Ovary (tissue), 9 donors: ENCODE results near the gene TMEM72. TPM values are rescaled to one million over a fixed set of nuclear protein-coding genes. Genes with fewer than 3 reads are reported as not detected.

Experiments used
- DNase-seq, 5 donors: peaks; one replicate each; pipeline ENCODE4 v3.0.0-alpha.2; 2019 to 2020
- H3K27ac ChIP-seq, 2 donors: fragments of 200-600 bp; one replicate each; pipeline versions ENCODE4 v1.5.1 to v1.8.0; 2019 to 2022
- H3K27me3 ChIP-seq: fragments of 200-600 bp; one replicate; pipeline ENCODE4 v1.8.0; 2022
- H3K36me3 ChIP-seq: fragments of 200-600 bp; sonication (generic); one replicate; pipeline ENCODE4 v1.5.1; 2019
- H3K4me1 ChIP-seq: one replicate; pipeline ENCODE4 v1.8.1; 2013; ENCODE audit warnings: mild to moderate bottlenecking, moderate library complexity; ENCODE audit not compliant: insufficient read depth
- H3K4me3 ChIP-seq: fragments of 200-600 bp; sonication (generic); one replicate; pipeline ENCODE4 v1.5.1; 2017
- H3K9me3 ChIP-seq, 2 donors: fragments of 200-600 bp in 1 of 2; sonication (generic) in 1 of 2; one replicate each; pipeline versions ENCODE4 v1.5.1 to v1.8.1; 2013 to 2019; ENCODE audit warnings: mild to moderate bottlenecking in 1 of 2, moderate library complexity in 1 of 2
- CTCF ChIP-seq, 3 donors: fragments of 450-650 bp in 2 of 3; fragments of 200-600 bp in 1 of 3; IDR thresholded peaks; one replicate each; pipeline versions ENCODE4 v1.5.1 to v1.8.0; 2016 to 2022; ENCODE audit warnings: antibody characterized with exemption in 3 of 3, mild to moderate bottlenecking in 1 of 3
- EP300 ChIP-seq: sonication (generic); formaldehyde crosslinking; IDR thresholded peaks from one replicate; pipeline ENCODE4 v1.6.1; 2017; ENCODE audit warnings: antibody characterized with exemption
- POLR2A ChIP-seq: fragments of 450-650 bp; IDR thresholded peaks from one replicate; pipeline ENCODE4 v1.6.1; 2017; ENCODE audit warnings: antibody characterized with exemption, mild to moderate bottlenecking, moderate library complexity
- WGBS, 3 donors: extraction: QIAGEN DNeasy Blood & Tissue Kit in 1 of 3; methylation state at CpG; one replicate each; pipeline versions ENCODE4 v1.1.5 to v1.1.7; 2013 to 2017; 5-methylcytosine and 5-hydroxymethylcytosine counted together
- intact Hi-C, 4 donors: fragments of 100-400 bp; cut with DNase I; formaldehyde crosslinking; loops; one replicate each; pipeline versions ENCODE4 v1.11.0 to v1.15.1; 2022 to 2023
- polyA plus RNA-seq, 2 donors: library from polyadenylated mRNA; stranded (reverse); fragments of 200-250 nt in 1 of 2; fragments of 350-450 nt in 1 of 2; fragmentation: Illumina TruSeq in 1 of 2; extraction: RNeasy Lipid Tissue Mini Kit (QIAGEN cat#74804) in 1 of 2; gene quantifications; one replicate each; pipeline ENCODE4 v1.2.3, GENCODE V29; 2013 to 2014
- total RNA-seq, 7 donors: library from RNA; depleted of rRNA in 2 of 7; stranded (reverse); fragments of >200 nt in 2 of 7; fragmentation: NEBNext Ultra II Directional in 3 of 7; extraction: Animal tissue kit (Norgen Biotek cat#: 25700) in 3 of 7; gene quantifications; one replicate each; pipeline versions ENCODE4 v1.1.0 to v1.2.4, GENCODE V29; 2016 to 2023
- donor health status: DM: no; HTN: no; CAD: no; lungs with moderate emphysema.
- donor health status: DM: no; HTN: no; CAD: no.
- donor health status: Bipolar disorder and iron deficiency.
- donor health status: DM: yes; HTN: yes; CAD: no.
- donor health status: DM: no; HTN: no; CAD: no.
- donor health status: DM: yes; HTN: yes; CAD: no.

The TMEM72 gene
- total and polyA plus RNA-seq, 9 donors = 0.05 TPM; not detected in 8

- H3K4me3 ChIP-seq = no peak overlapping the region
- no peak for TF ChIP-seq POLR2A
- TF ChIP-seq CTCF (IDR thresholded peaks at IDR 0.05) = no peak
- no peak for TF ChIP-seq EP300
- intact Hi-C loops = no loop called here
- H3K4me1 ChIP-seq = no peaks in the 10 kb centered on the region
- 50 to 77% (median 54%) methylated on average over 2 of the region's 2 CpGs for WGBS, 3 donors
- no peak overlapping the region for H3K27ac ChIP-seq
- no peaks in the 10 kb centered on the region for H3K9me3 ChIP-seq
- no peak for DNase-seq
- H3K36me3 ChIP-seq = no peaks in the 10 kb centered on the region
- no peaks in the 10 kb centered on the region for H3K27me3 ChIP-seq
Observed at GRCh38 chr10:44946205-44946604, 35.1 kb downstream of the TMEM72 start.

- intact Hi-C loops = no loop called here
- no peak for TF ChIP-seq POLR2A
- H3K27ac ChIP-seq = no peak overlapping the region
- H3K9me3 ChIP-seq = no peaks in the 10 kb centered on the region
- 87 to 88% (median 88%) methylated on average over 6 of the region's 6 CpGs for WGBS, 3 donors
- no peaks in the 10 kb centered on the region for H3K27me3 ChIP-seq
- no peaks in the 10 kb centered on the region for H3K4me1 ChIP-seq
- DNase-seq = peak in 1 of 5 donors; percentile 1
- H3K36me3 ChIP-seq = no peaks in the 10 kb centered on the region
- H3K4me3 ChIP-seq = no peak overlapping the region
Observed at GRCh38 chr10:44947371-44948152, 36.4 kb downstream of the TMEM72 start.

GRCh38 chr10:44948642-44949041 lies 37.5 kb downstream of the TMEM72 start:
- intact Hi-C loops = no loop called here
- Histone ChIP-seq H3K4me1 (peaks cover 2% of the 10 kb centered on the region), H3K27me3 (no peaks in the 10 kb centered on the region), H3K9me3 (no peaks in the 10 kb centered on the region), H3K4me3 (no peak overlapping the region), H3K36me3 (no peaks in the 10 kb centered on the region), H3K27ac (no peak overlapping the region)
- no peak for TF ChIP-seq POLR2A
- TF ChIP-seq CTCF (IDR thresholded peaks at IDR 0.05) = no peak
- TF ChIP-seq EP300 = no peak
- peak in 1 of 5 donors; percentile 1 for DNase-seq
- WGBS, 3 donors = 86 to 95% (median 88%) methylated on average over 1 of the region's 1 CpG

- Histone ChIP-seq H3K4me3 (no peak overlapping the region), H3K36me3 (no peaks in the 10 kb centered on the region), H3K27ac (no peak overlapping the region), H3K4me1 (peaks cover 2% of the 10 kb centered on the region), H3K27me3 (no peaks in the 10 kb centered on the region), H3K9me3 (no peaks in the 10 kb centered on the region)
- no peak for TF ChIP-seq EP300
- TF ChIP-seq CTCF (IDR thresholded peaks at IDR 0.05) = no peak
- no peak for TF ChIP-seq POLR2A
- intact Hi-C loops = no loop called here
- no peak for DNase-seq
- WGBS, 3 donors = 72 to 78% (median 76%) methylated on average over 5 of the region's 5 CpGs
Observed at GRCh38 chr10:44949127-44949802, 38.1 kb downstream of the TMEM72 start.

GRCh38 chr10:44949915-44950314 lies 38.8 kb downstream of the TMEM72 start:
- H3K4me1 ChIP-seq = peaks cover 2% of the 10 kb centered on the region
- WGBS, 3 donors = 60 to 75% (median 74%) methylated on average over 3 of the region's 3 CpGs
- H3K36me3 ChIP-seq = no peaks in the 10 kb centered on the region
- no peak overlapping the region for H3K27ac ChIP-seq
- peak in 1 of 5 donors; percentile 0 for DNase-seq
- no peak overlapping the region for H3K4me3 ChIP-seq
- no peak for TF ChIP-seq CTCF (IDR thresholded peaks at IDR 0.05)
- TF ChIP-seq EP300 = no peak
- TF ChIP-seq POLR2A = no peak
- H3K27me3 ChIP-seq = no peaks in the 10 kb centered on the region
- H3K9me3 ChIP-seq = no peaks in the 10 kb centered on the region
- intact Hi-C loops = no loop called here
